GM18867 (cell line): ENCODE measurements around the gene CSN3.

Experiments used
- ATAC-seq: cut with Tn5 transposase; IDR thresholded peaks from one replicate; pipeline ENCODE4 v1.9.1; 2021; ENCODE audit warnings: mild to moderate bottlenecking, moderate library complexity; ENCODE audit not compliant: unreplicated experiment

Gene CSN3

DNA sequence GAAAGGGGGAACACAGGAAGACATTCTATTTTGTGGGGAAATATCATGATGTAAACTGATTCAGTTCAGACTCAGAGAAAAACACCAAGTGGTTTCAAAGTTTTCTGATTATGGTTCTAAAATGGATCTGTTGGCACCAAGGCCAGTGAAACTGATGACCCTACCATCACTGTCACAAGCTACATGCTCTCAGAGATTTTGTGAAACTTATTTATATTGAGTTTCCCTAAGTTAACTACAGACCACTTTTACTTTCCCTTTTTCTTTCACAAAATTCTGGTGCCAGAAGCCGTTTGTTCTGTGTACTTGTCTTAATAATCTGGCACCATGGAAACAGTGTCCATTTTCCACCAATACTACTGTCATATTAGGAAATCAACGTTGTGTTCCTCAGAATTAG, 48.9 kb downstream of the CSN3 start:
- peak; percentile 47 for ATAC-seq

DNA sequence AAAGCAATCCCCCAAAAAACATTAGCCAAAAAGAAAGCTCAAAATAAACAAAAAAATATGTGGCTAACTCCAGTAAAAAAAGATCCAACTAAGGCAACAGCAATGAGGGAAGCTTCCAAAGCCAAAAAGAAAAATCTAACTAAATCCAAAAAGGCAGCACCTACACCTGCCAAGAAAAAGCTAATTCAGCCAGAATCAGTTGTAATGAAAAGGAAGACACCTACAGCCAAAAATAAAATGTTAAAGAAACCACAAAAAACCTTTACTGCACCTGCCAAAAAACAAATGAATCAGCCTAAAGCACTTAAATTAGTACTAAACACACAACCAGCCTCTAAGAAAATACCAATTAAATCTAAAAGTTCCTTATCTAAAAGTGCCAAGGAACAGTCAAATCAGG, 55.2 kb downstream of the CSN3 start:
- no peak for ATAC-seq

DNA sequence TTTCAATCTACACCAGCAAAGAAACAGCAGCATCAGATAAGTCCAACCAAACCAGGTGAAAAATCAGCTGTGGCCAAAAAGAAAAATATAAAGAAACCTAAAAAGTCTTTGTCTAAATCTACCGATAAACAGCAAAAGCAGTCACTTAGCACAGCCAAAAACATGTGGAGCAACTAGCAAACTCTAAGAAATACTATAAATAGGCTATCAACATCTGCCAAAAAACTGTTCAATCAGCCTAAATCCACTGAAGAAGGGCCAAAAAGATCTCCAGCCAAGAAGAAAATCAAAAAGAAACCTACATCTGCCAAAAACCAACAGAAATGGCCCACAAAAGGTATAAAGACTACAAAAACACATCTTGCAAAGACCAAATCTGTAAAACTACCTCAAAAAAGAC, 55.7 kb downstream of the CSN3 start:
- no peak for ATAC-seq

DNA sequence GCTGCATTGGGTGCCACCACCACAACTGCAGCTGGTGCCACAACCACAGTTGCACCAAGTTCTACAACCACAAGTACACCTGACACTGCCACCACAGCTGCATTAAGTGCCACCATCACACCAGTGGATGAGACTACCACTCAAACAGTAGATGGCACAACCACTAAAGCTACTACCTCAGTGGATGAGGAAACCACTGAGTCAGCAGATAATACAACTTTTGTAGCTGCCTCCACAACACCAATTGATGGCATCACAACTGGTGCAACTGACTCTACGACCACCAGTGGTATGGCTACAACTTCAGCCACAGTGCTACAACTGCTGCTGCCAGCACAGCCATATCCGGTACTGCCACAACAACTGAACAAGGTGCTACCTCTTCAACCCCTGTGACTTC, 57.2 kb downstream of the CSN3 start:
- ATAC-seq, result no peak

DNA sequence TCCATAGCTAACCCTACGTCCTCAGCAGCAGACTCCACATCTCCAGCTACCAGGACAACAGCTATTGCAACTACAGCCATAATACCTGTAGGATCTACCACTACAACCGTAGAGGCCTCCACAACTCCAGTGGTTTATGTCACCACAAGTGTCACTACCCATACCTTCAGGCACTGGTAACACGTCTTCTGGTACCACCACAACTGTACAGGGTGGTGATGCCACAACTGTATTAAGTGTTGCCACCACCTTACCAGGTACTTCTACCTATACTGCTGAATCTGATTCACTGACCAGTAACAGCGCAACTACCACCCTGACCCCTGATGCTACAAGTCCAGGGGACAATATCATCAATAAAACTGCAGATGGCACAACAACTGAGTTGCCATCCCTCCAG, 57.8 kb downstream of the CSN3 start:
- no peak for ATAC-seq
